ENCODE data around the gene PDE4A. TPM values are rescaled to one million over a fixed set of nuclear protein-coding genes. Genes with fewer than 3 reads are reported as not detected.
A peak's percentile ranks its signal among the peaks of the same experiment; 100 is the strongest.

The PDE4A gene
- total and polyA plus RNA-seq, 2 of the 13 experiments (the other 11 are each of a cell fraction or from before 2014, with no cell fraction given) = 1.1 to 4.1 TPM

- FAIRE-seq (no peak), ATAC-seq (peak; percentile 62), DNase-seq (ENCODE audit: low spot score) (peak; percentile 18)
- Histone ChIP-seq H3K4me3 (replicated peaks in 1 of 3; ENCODE audit: insufficient read depth in 1 of 3, low read depth in 2 of 3, low read length in 3 of 3) (peak within 1 kb of the TSS; percentile 88 to 97 (median 94)), H3K4me2 (ENCODE audit: low read depth, low read length) (peak within 1 kb of the TSS; percentile 97), H4K20me1 (ENCODE audit: insufficient read depth, low read length) (no peaks in the 10 kb centered on the region), H3K27me3 (ENCODE audit: control insufficient read depth in 1 of 2, insufficient read depth in 2 of 2, low read length in 2 of 2) (no peaks in the 10 kb centered on the region), H3K9me3 (ENCODE audit: low read length) (no peaks in the 10 kb centered on the region), H3K9ac (ENCODE audit: insufficient read depth, low read depth, low read length) (peak within 1 kb of the TSS; percentile 99), H3K4me1 (ENCODE audit: insufficient read depth, low read length) (peaks cover 56% of the 10 kb centered on the region), H3K27ac (ENCODE audit: extremely low read length, insufficient read depth, low read length) (peak within 1 kb of the TSS; percentile 97), H2AFZ (ENCODE audit: low read length) (no peak within 1 kb of the TSS), H3K36me3 (replicated peaks in 1 of 2; ENCODE audit: control insufficient read depth in 1 of 2, insufficient read depth in 2 of 2, low read length in 2 of 2) (peaks cover 11 to 16% of the 10 kb centered on the region in 2 experiments), H3K79me2 (ENCODE audit: insufficient read depth, low read length) (peaks cover 36% of the 10 kb centered on the region)
- ChIA-PET POLR2A (interaction anchor here (0.7 to 1.0 kb wide), 4 partner anchors 9 to 198 kb away, joined by 3 to 5 read pairs (median 4); partner anchors contain the start of gene QTRT1), CTCF (ENCODE audit: low intra/inter-chr PET ratio, low total read pairs) (no interaction called here)
- in situ Hi-C loops (cut with HindIII; ENCODE audit: extremely low pct_ligation_motif_present, low pct_unique_long_range_greater_than_20kb) = no loop called here
- TSS peak; percentile 90 for BruUV-seq (replicated peaks)
- intact Hi-C loops (cut with micrococcal nuclease; ENCODE audit: unreplicated experiment) = loop anchor here (2.0 kb wide), 1 partner anchor 16 kb away; no protein-coding TSS in a partner anchor
- 4% methylated on average over 25 of the region's 73 CpGs for WGBS (ENCODE audit: low lambda C conversion rate)
- TF ChIP-seq ATF2 (CRISPR knock-in tag; IDR thresholded peaks at IDR 0.05) (no peak), ZNF83 (CRISPR knock-in tag; IDR thresholded peaks at IDR 0.05; ENCODE audit: borderline replicate concordance) (no peak), ZNF512B (CRISPR knock-in tag; IDR thresholded peaks at IDR 0.05; ENCODE audit: borderline replicate concordance) (no peak), MXD4 (CRISPR knock-in tag; IDR thresholded peaks at IDR 0.05) (0 out of 2 replicates have a peak, but pooled peaks have one; percentile 10), ZNF318 (CRISPR knock-in tag; IDR thresholded peaks at IDR 0.05) (no peak), TCF7 (IDR thresholded peaks at IDR 0.05; ENCODE audit: low read depth) (no peak), ZNF230 (CRISPR knock-in tag; IDR thresholded peaks at IDR 0.05) (no peak), ATM (IDR thresholded peaks at IDR 0.05; ENCODE audit: borderline replicate concordance) (no peak), ZNF737 (CRISPR knock-in tag; IDR thresholded peaks at IDR 0.05; ENCODE audit: borderline replicate concordance) (no peak), FOXP1 (IDR thresholded peaks at IDR 0.05) (no peak), FOXP1 (CRISPR knock-in tag; IDR thresholded peaks at IDR 0.05) (no peak)
Observed at GRCh38 chr19:10503002-10503789, 82.9 kb downstream of the PDE4A start, which contains the start of gene KEAP1. Gene KEAP1, minus strand, starts transcription at chr19:10503356. Its CDS starts 3,323 bp downstream, at chr19:10500033.
